ENCODE data around the gene ANKRD13B.

Gene ANKRD13B

DNA sequence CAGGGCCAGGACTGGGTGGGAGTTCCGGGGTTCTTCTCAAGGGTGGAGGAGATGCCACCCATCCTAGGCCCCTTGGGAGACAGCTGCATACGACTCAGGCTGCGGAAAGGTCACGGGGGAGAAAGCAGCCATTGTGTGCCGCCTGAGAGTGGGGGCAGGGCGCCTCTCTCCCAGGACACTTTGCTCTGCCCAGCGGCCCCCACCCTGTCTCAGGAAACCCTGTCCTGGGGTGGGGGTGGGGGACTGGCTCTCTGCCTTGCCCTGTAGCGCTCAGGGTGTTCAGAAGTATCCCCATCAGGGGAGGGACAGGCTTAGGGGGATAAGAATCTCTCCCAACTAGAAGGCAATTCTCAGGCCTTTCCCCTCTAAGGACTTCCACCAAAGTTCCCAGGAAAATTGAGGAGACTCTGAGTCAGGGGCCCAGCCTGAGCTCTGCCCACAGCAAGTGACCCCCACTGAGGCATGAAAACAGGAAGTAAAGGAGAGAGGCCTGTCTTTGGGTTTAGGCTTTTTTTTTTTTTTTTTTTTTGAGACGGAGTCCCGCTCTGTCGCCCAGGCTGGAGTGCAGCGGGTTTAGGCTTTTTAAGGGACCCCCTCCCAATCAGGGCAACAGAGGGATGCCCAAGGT is 8.4 kb upstream of the ANKRD13B start:
- DNase-seq = no peak
- no peak overlapping the region for H3K4me3 ChIP-seq (ENCODE audit: insufficient read depth in 1 of 2, low read depth in 1 of 2, low read length in 2 of 2)
- H2AFZ ChIP-seq (ENCODE audit: low read depth, low read length) = no peak overlapping the region
- H3K14ac ChIP-seq (ENCODE audit: low read length in 2 of 2) = no peak overlapping the region
- H2BK120ac ChIP-seq (ENCODE audit: low read depth, low read length) = no peak overlapping the region
- H3K79me1 ChIP-seq (replicated peaks; ENCODE audit: low read length, poor library complexity, severe bottlenecking) = peaks cover 26% of the 10 kb centered on the region
- peak overlapping the region; percentile 11 for H3K4me2 ChIP-seq (ENCODE audit: low read length, poor library complexity, severe bottlenecking)
- no peak overlapping the region for H3K4ac ChIP-seq (ENCODE audit: low read depth in 1 of 2, low read length in 2 of 2)
- no peak overlapping the region for H3K9ac ChIP-seq (ENCODE audit: low read length)
- peak overlapping the region; percentile 12 for H3K27ac ChIP-seq (ENCODE audit: low read length, poor library complexity, severe bottlenecking)
- H2BK15ac ChIP-seq (ENCODE audit: low read depth, poor library complexity, severe bottlenecking) = no peak overlapping the region
- peak overlapping the region in 1 of 2 experiments; percentile 52 for H3K23ac ChIP-seq (ENCODE audit: low read length in 2 of 2)
- WGBS = 64% methylated on average over 12 of the region's 12 CpGs
- peak overlapping the region; percentile 18 to 45 for H3K18ac ChIP-seq (ENCODE audit: low read depth in 1 of 2, low read length in 2 of 2)
- no peaks in the 10 kb centered on the region for H3K27me3 ChIP-seq (ENCODE audit: control insufficient read depth in 1 of 2, insufficient read depth in 1 of 2, low read length in 2 of 2)
- no peaks in the 10 kb centered on the region for H3K9me3 ChIP-seq (ENCODE audit: control insufficient read depth, low read length)
- H4K91ac ChIP-seq (ENCODE audit: low read length) = no peak overlapping the region
- peak overlapping the region; percentile 56 for H4K8ac ChIP-seq (ENCODE audit: low read length)
- H3K4me1 ChIP-seq (ENCODE audit: control insufficient read depth, insufficient read depth, low read depth, low read length) = peaks cover 43% of the 10 kb centered on the region
- no peak overlapping the region for H2BK5ac ChIP-seq (ENCODE audit: low read depth, low read length, poor library complexity, severe bottlenecking)
- peak overlapping the region; percentile 10 for H2AK5ac ChIP-seq (ENCODE audit: low read length, severe bottlenecking)
- no peak overlapping the region for H2BK12ac ChIP-seq (ENCODE audit: low read length in 2 of 2)
- H3K36me3 ChIP-seq (ENCODE audit: control insufficient read depth in 1 of 2, insufficient read depth in 2 of 2, low read depth in 1 of 2, low read length in 2 of 2) = peaks cover 32 to 39% of the 10 kb centered on the region in 2 experiments

DNA sequence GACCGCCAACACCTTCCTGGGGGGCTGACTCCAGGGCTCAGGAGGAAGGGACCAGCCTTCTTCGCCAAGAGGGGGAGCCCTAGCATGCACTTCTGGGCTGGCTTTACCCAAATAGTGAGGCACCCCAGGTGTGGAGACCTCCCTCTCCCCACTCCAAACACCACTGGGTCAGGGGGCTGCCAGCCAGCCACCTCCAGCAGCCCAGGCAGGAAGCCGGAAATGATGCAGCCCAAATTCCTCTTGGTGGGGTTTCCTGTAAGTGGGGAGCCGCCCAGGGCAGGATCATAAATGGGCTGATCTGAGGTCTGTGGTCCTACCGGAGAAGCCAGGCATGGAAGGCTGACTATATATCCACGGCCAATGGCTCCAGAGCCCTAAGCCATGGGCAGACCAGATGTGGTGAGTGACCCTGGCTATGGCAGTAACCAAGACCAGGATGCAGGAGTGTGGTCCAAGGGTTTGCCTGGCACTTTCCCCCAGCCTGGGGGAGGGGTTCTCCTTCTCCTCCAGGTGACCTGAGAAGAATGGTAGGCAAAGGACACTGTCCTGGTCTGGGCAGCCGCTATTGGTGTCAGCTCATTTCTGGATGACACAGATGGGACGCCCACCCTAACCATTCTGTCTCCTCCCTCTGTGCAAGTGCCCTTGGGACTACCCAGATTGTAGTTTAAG is 7.7 kb upstream of the ANKRD13B start:
- Histone ChIP-seq H3K4me1 (ENCODE audit: control insufficient read depth, insufficient read depth, low read depth, low read length) (peaks cover 49% of the 10 kb centered on the region), H3K79me1 (replicated peaks; ENCODE audit: low read length, poor library complexity, severe bottlenecking) (peaks cover 23% of the 10 kb centered on the region)

DNA sequence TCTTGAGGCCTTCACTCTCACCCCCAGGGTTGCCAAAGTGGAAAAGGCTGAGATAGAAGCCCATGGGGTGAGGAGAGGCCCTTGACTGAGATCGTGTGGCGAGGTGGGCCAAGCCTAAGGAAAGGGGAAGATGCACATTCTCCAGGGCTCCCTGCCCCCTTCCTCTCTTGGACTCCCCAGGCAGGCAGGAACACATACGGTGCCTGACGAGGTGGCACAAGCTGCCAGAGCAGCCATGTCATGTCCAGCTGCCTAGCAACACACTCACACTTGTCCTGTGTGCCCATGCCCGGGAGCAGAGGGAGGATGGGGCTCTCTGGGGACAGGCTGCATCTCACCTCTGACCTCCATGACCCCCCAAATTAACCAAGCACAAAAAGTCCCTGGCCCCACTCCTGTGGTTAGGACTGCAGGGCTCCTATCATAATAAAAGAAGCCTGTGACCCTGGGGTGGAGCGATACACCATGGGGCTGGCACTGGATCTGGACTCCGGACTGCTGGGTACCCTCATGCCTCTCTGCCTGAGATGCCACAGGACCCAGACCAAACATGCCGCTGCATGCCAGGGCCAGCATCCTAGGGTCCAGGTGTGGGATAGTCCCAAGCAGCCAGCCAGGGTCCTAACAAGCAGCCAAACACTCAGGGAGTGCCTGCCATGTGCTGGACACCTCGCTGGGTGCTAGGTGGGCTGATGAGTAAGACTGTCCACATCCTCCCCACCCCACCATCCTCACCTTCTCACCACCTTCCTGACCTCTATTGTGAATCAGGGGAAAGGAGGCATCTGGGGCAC is 6.1 kb upstream of the ANKRD13B start:
- peaks cover 62% of the 10 kb centered on the region for H3K4me1 ChIP-seq (ENCODE audit: control insufficient read depth, insufficient read depth, low read depth, low read length)
- H2AK5ac ChIP-seq (ENCODE audit: low read length, severe bottlenecking) = peak overlapping the region; percentile 45
- 91% methylated on average over 8 of the region's 9 CpGs for WGBS

More for the DNA sequence above, 7.7 kb upstream of the ANKRD13B start:
- H3K18ac ChIP-seq (ENCODE audit: low read depth in 1 of 2, low read length in 2 of 2) = peak overlapping the region in 1 of 2 experiments; percentile 45
- peak overlapping the region in 1 of 2 experiments; percentile 52 for H3K23ac ChIP-seq (ENCODE audit: low read length in 2 of 2)
- DNase-seq = no peak
- H3K4ac ChIP-seq (ENCODE audit: low read depth in 1 of 2, low read length in 2 of 2) = peak overlapping the region in 1 of 2 experiments; percentile 42
- no peak overlapping the region for H3K9ac ChIP-seq (ENCODE audit: low read length)
- H3K4me3 ChIP-seq (ENCODE audit: insufficient read depth in 1 of 2, low read depth in 1 of 2, low read length in 2 of 2) = no peak overlapping the region
- H3K4me2 ChIP-seq (ENCODE audit: low read length, poor library complexity, severe bottlenecking) = no peak overlapping the region
- H2AFZ ChIP-seq (ENCODE audit: low read depth, low read length) = no peak overlapping the region
- no peaks in the 10 kb centered on the region for H3K9me3 ChIP-seq (ENCODE audit: control insufficient read depth, low read length)
- no peak overlapping the region for H4K91ac ChIP-seq (ENCODE audit: low read length)
- H4K8ac ChIP-seq (ENCODE audit: low read length) = peak overlapping the region; percentile 45
- H2BK120ac ChIP-seq (ENCODE audit: low read depth, low read length) = no peak overlapping the region
- peak overlapping the region in 1 of 2 experiments; percentile 55 for H3K14ac ChIP-seq (ENCODE audit: low read length in 2 of 2)
- H2BK15ac ChIP-seq (ENCODE audit: low read depth, poor library complexity, severe bottlenecking) = peak overlapping the region; percentile 12
- no peak overlapping the region for H2BK5ac ChIP-seq (ENCODE audit: low read depth, low read length, poor library complexity, severe bottlenecking)
- H3K36me3 ChIP-seq (ENCODE audit: control insufficient read depth in 1 of 2, insufficient read depth in 2 of 2, low read depth in 1 of 2, low read length in 2 of 2) = peaks cover 25 to 34% of the 10 kb centered on the region in 2 experiments
- 64% methylated on average over 7 of the region's 8 CpGs for WGBS
- peak overlapping the region; percentile 12 for H3K27ac ChIP-seq (ENCODE audit: low read length, poor library complexity, severe bottlenecking)
- peak overlapping the region; percentile 50 for H2AK5ac ChIP-seq (ENCODE audit: low read length, severe bottlenecking)
- H3K27me3 ChIP-seq (ENCODE audit: control insufficient read depth in 1 of 2, insufficient read depth in 1 of 2, low read length in 2 of 2) = no peaks in the 10 kb centered on the region
- H2BK12ac ChIP-seq (ENCODE audit: low read length in 2 of 2) = peak overlapping the region; percentile 22 to 42

More for the DNA sequence above, 6.1 kb upstream of the ANKRD13B start:
- H3K14ac ChIP-seq (ENCODE audit: low read length in 2 of 2) = no peak overlapping the region
- H3K4me3 ChIP-seq (ENCODE audit: insufficient read depth in 1 of 2, low read depth in 1 of 2, low read length in 2 of 2) = no peak overlapping the region
- H3K23ac ChIP-seq (ENCODE audit: low read length in 2 of 2) = peak overlapping the region in 1 of 2 experiments; percentile 66
- no peaks in the 10 kb centered on the region for H3K9me3 ChIP-seq (ENCODE audit: control insufficient read depth, low read length)
- H2BK15ac ChIP-seq (ENCODE audit: low read depth, poor library complexity, severe bottlenecking) = peak overlapping the region; percentile 62
- no peak for DNase-seq
- H4K8ac ChIP-seq (ENCODE audit: low read length) = no peak overlapping the region
- no peak overlapping the region for H3K27ac ChIP-seq (ENCODE audit: low read length, poor library complexity, severe bottlenecking)
- peaks cover 14% of the 10 kb centered on the region for H3K79me1 ChIP-seq (replicated peaks; ENCODE audit: low read length, poor library complexity, severe bottlenecking)
- no peak overlapping the region for H3K4me2 ChIP-seq (ENCODE audit: low read length, poor library complexity, severe bottlenecking)
- H3K18ac ChIP-seq (ENCODE audit: low read depth in 1 of 2, low read length in 2 of 2) = no peak overlapping the region
- H2BK5ac ChIP-seq (ENCODE audit: low read depth, low read length, poor library complexity, severe bottlenecking) = no peak overlapping the region
- peaks cover 16 to 17% of the 10 kb centered on the region in 2 experiments for H3K36me3 ChIP-seq (ENCODE audit: control insufficient read depth in 1 of 2, insufficient read depth in 2 of 2, low read depth in 1 of 2, low read length in 2 of 2)
- H3K9ac ChIP-seq (ENCODE audit: low read length) = peak overlapping the region; percentile 92
- no peak overlapping the region for H3K4ac ChIP-seq (ENCODE audit: low read depth in 1 of 2, low read length in 2 of 2)
- peak overlapping the region; percentile 59 for H4K91ac ChIP-seq (ENCODE audit: low read length)
- H2AFZ ChIP-seq (ENCODE audit: low read depth, low read length) = no peak overlapping the region
- peak overlapping the region in 1 of 2 experiments; percentile 34 for H2BK12ac ChIP-seq (ENCODE audit: low read length in 2 of 2)
- no peak overlapping the region for H2BK120ac ChIP-seq (ENCODE audit: low read depth, low read length)
- no peaks in the 10 kb centered on the region for H3K27me3 ChIP-seq (ENCODE audit: control insufficient read depth in 1 of 2, insufficient read depth in 1 of 2, low read length in 2 of 2)
